Right lobe of liver (tissue), 6 donors: ENCODE results near the gene TMEM151B. TPM values are rescaled to one million over a fixed set of nuclear protein-coding genes. Genes with fewer than 3 reads are reported as not detected.

Source experiments
- ATAC-seq, 4 donors: fragments of 200-7000 bp; cut with Tn5 transposase; one replicate each; pipeline ENCODE4 v1.9.1; 2020; ENCODE audit warnings: mild to moderate bottlenecking in 4 of 4, moderate library complexity in 4 of 4
- DNase-seq, 3 donors: peaks; one replicate each; pipeline ENCODE4 v3.0.0-alpha.2; 2020
- H3K27ac ChIP-seq, 3 donors: fragments of 200-600 bp; one replicate each; pipeline ENCODE4 v1.8.0; 2022
- H3K27me3 ChIP-seq, 2 donors: fragments of 200-600 bp; one replicate each; pipeline ENCODE4 v1.8.0; 2022
- H3K36me3 ChIP-seq, 4 donors: fragments of 200-600 bp; sonication (generic) in 1 of 4; one replicate each; pipeline versions ENCODE4 v1.5.1 to v1.8.0; 2017 to 2022; ENCODE audit warnings: control low read depth in 1 of 4
- H3K4me1 ChIP-seq, 4 donors: fragments of 200-600 bp; sonication (generic) in 1 of 4; one replicate each; pipeline versions ENCODE4 v1.5.1 to v1.8.0; 2017 to 2022; ENCODE audit warnings: control low read depth in 1 of 4
- H3K4me3 ChIP-seq, 3 donors: fragments of 200-600 bp; one replicate each; pipeline ENCODE4 v1.8.0; 2022
- H3K9me3 ChIP-seq, 4 donors: fragments of 200-600 bp; sonication (generic) in 1 of 4; one replicate each; pipeline versions ENCODE4 v1.5.1 to v1.8.0; 2017 to 2022; ENCODE audit warnings: control low read depth in 1 of 4
- CTCF ChIP-seq, 4 donors: fragments of 200-600 bp in 3 of 4; fragments of 450-650 bp in 1 of 4; IDR thresholded peaks; one replicate each; pipeline versions ENCODE4 v1.5.1 to v1.8.0; 2016 to 2022; ENCODE audit warnings: antibody characterized with exemption in 4 of 4, mild to moderate bottlenecking in 2 of 4
- POLR2A ChIP-seq: fragments of 450-650 bp; IDR thresholded peaks from one replicate; pipeline ENCODE4 v1.6.1; 2017; ENCODE audit warnings: antibody characterized with exemption, mild to moderate bottlenecking
- WGBS: methylation state at CpG from one replicate; pipeline ENCODE4 v1.1.6; 2018; ENCODE audit warnings: low coverage, low lambda C conversion rate; ENCODE audit not compliant: insufficient coverage; ENCODE audit errors: missing lambda C conversion rate; 5-methylcytosine and 5-hydroxymethylcytosine counted together
- intact Hi-C, 2 donors: fragments of 100-400 bp; cut with DNase I; formaldehyde crosslinking; loops; one replicate each; pipeline versions ENCODE4 v1.11.2 to v1.14.1; 2022
- total RNA-seq, 6 experiments: library from RNA; depleted of rRNA in 2 of 6; stranded (reverse); fragments of >200 nt in 2 of 6; fragmentation: NEBNext Ultra II Directional in 3 of 6; extraction: Animal tissue kit (Norgen Biotek cat#: 25700) in 3 of 6; gene quantifications; one replicate each; pipeline versions ENCODE4 v1.1.0 to v1.2.4, GENCODE V29; 2016 to 2023
- donor health status: DM: no; HTN: yes; CAD: no.
- donor health status: DM: no; HTN: no; CAD: no.
- donor health status: DM: no; HTN: no; CAD: no.
- donor health status: DM: no; HTN: yes; CAD: no.
- donor health status: DM: no; HTN: yes; CAD: no.

TMEM151B gene
- total RNA-seq, 6 experiments from 2014 or later: not detected

DNA sequence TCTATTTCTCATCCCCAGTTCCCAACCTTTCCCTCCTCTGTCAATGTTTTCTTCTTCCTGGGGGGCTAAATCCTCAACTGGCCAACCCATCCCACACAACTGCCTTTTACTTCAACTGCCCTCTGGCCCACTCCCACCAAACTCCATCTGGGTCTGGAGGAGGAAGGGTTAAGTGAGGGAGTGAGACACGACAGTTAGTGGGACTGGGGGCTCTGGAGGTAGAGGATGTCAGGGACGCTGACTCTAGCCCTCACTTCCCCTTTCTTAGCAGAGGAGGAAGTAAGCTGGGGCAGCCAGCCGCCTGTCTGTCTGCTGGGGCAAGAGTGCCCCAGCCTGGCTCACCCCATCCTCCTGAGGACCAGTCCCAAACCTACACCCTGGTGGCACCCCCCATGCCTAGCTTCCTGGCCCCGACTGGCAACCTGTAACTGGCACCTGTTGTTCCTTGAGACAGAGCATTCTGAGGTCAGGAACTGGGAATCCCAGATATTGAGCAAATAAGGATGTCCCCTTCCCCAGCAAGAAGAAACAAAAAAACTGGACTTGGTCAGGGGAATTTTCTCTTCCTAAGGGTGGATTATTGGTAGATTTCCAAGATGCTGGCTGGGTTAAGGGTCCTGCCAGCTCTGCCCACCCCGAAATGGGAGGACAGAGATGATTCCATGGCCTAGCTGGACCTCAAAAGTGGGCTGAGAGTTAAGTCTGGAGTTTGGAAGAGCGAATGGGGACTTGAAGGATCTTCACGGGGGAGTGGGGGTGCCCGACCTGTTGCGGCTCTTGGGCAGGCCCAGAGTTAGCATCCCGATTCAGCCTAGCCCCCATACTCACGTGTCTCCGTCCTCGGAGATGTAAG is 5.9 kb upstream of the TMEM151B start:
- ATAC-seq (peak; percentile 4 to 21 (median 8)), DNase-seq (peak; percentile 58 to 77 (median 61))
- Histone ChIP-seq H3K36me3 (peaks cover 0 to 8% (median 0%) of the 10 kb centered on the region in 4 donors), H3K9me3 (no peaks in the 10 kb centered on the region), H3K27me3 (no peaks in the 10 kb centered on the region), H3K27ac (peak overlapping the region; percentile 58 to 88 (median 81)), H3K4me1 (peaks cover 0 to 16% (median 7%) of the 10 kb centered on the region in 4 donors), H3K4me3 (peak overlapping the region; percentile 67 to 97 (median 86))
- 8% methylated on average over 9 of the region's 13 CpGs for WGBS
- intact Hi-C loops: loop anchor here (5.0 kb wide), 1 partner anchor 73 kb away; no protein-coding TSS in a partner anchor
- TF ChIP-seq POLR2A: no peak
- no peak for TF ChIP-seq CTCF (IDR thresholded peaks at IDR 0.05)

- peak within 1 kb of the TSS; percentile 58 to 88 (median 81) for H3K27ac ChIP-seq
- 1% methylated on average over 12 of the region's 72 CpGs for WGBS
- peak; percentile 82 to 95 (median 92) for ATAC-seq
Observed at GRCh38 chr6:44265007-44265721, 5.1 kb upstream of the TMEM151B start, which contains the start of gene NFKBIE. TSS of gene NFKBIE (minus strand) at chr6:44265551. CDS start at chr6:44265346, 205 bp downstream.

GRCh38 chr6:44265722-44266233 is 4.5 kb upstream of the TMEM151B start:
- intact Hi-C loops: loop anchor here (5.0 kb wide), 1 partner anchor 72 kb away; no protein-coding TSS in a partner anchor
- H3K27me3 ChIP-seq: no peaks in the 10 kb centered on the region
- 60% methylated on average over 16 of the region's 17 CpGs for WGBS
- no peak for TF ChIP-seq CTCF (IDR thresholded peaks at IDR 0.05)
- no peak for TF ChIP-seq POLR2A
- H3K9me3 ChIP-seq: no peaks in the 10 kb centered on the region
- peak in 1 of 3 donors; percentile 51 for DNase-seq
- no peaks in the 10 kb centered on the region for H3K36me3 ChIP-seq
- H3K4me3 ChIP-seq: peak overlapping the region in 2 of 3 donors; percentile 67 to 97
- ATAC-seq: no peak
- H3K27ac ChIP-seq: peak overlapping the region; percentile 58 to 88 (median 81)
- H3K4me1 ChIP-seq: peaks cover 0 to 16% (median 7%) of the 10 kb centered on the region in 4 donors

More at GRCh38 chr6:44265007-44265721, 5.1 kb upstream of the TMEM151B start, which contains the start of gene NFKBIE:
- peaks cover 0 to under 1% (median 0%) of the 10 kb centered on the region in 4 donors for H3K36me3 ChIP-seq
- TF ChIP-seq POLR2A (peak; percentile 94), CTCF (IDR thresholded peaks at IDR 0.05) (peak; percentile 13 to 24 (median 18))
- peaks cover 0 to 16% (median 7%) of the 10 kb centered on the region in 4 donors for H3K4me1 ChIP-seq
- H3K27me3 ChIP-seq: no peaks in the 10 kb centered on the region
- H3K9me3 ChIP-seq: no peaks in the 10 kb centered on the region
- intact Hi-C loops: loop anchor here (5.0 kb wide), 1 partner anchor 72 kb away; no protein-coding TSS in a partner anchor
- H3K4me3 ChIP-seq: peak within 1 kb of the TSS; percentile 67 to 97 (median 86)
- DNase-seq: peak; percentile 97 to 99 (median 98)

DNA sequence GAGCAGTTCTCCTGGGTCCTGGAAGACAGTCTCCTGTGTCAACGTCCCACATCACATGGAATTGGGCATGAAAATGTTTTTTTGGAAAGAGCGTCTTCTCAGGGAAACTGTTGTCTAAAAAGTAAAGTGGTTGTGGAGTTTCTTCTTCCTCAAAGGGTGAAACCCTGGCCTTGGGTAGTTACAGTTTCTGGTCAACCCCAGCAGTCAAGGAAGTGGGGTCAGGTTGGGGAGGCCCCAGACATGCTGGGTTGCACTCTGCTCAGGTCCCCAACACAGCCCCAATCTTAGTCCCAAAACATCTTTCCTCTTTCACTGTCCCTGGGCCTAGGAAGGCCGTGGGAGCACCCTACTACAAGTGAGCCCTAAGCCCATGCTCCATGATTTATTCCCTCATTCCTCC is 3.9 kb upstream of the TMEM151B start:
- intact Hi-C loops: loop anchor here (5.0 kb wide), 1 partner anchor 71 kb away; no protein-coding TSS in a partner anchor
- no peak for ATAC-seq
- DNase-seq: peak in 1 of 3 donors; percentile 14
- Histone ChIP-seq H3K36me3 (no peaks in the 10 kb centered on the region), H3K4me3 (no peak overlapping the region), H3K27ac (no peak overlapping the region), H3K4me1 (peaks cover 0 to 16% (median 7%) of the 10 kb centered on the region in 4 donors), H3K9me3 (no peaks in the 10 kb centered on the region), H3K27me3 (no peaks in the 10 kb centered on the region)
- TF ChIP-seq POLR2A: no peak
- no peak for TF ChIP-seq CTCF (IDR thresholded peaks at IDR 0.05)
- WGBS: 73% methylated on average over 3 of the region's 3 CpGs
